Subcutaneous adipose tissue (tissue), 4 donors: Measurements from ENCODE around the gene CEP162. TPM values are rescaled to one million over a fixed set of nuclear protein-coding genes. Genes with fewer than 3 reads are reported as not detected.

ENCODE experiments used
- total RNA-seq, 4 donors: library from RNA; depleted of rRNA; stranded (reverse); fragments of >200 nt; gene quantifications; one replicate each; pipeline ENCODE4 v1.1.0, GENCODE V29; 2016
- TF ChIP-seq, protein P1 (sequence below): fragments of 450-650 bp; IDR thresholded peaks from one replicate; pipeline ENCODE4 v1.5.1; 2016; ENCODE audit warnings: low read depth, mild to moderate bottlenecking, control low read depth, antibody characterized with exemption, moderate library complexity

The CEP162 gene
- total RNA-seq, 4 donors from 2014 or later, result 12.2 to 17.8 (median 14.8) TPM

DNA sequence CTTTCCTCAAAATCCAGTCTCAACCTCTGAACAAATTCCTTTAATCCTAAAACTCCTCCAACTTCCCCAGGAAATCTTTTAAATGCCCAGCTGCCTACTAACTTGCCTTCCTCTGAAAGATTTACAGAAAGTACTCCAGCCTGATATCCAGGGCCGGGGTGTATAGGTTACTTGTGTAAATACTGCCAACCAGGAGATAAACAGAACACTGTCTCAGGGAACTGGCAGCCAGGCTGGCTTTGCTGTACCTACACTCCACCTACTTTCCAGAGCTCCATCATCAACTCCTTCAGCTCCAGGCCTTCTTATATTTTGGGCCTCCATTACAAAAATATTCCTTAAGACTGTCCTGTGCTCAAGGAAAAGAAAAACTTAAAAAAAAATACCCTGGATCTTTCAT lies 85.9 kb downstream of the CEP162 start:
- TF ChIP-seq, protein P1, sequence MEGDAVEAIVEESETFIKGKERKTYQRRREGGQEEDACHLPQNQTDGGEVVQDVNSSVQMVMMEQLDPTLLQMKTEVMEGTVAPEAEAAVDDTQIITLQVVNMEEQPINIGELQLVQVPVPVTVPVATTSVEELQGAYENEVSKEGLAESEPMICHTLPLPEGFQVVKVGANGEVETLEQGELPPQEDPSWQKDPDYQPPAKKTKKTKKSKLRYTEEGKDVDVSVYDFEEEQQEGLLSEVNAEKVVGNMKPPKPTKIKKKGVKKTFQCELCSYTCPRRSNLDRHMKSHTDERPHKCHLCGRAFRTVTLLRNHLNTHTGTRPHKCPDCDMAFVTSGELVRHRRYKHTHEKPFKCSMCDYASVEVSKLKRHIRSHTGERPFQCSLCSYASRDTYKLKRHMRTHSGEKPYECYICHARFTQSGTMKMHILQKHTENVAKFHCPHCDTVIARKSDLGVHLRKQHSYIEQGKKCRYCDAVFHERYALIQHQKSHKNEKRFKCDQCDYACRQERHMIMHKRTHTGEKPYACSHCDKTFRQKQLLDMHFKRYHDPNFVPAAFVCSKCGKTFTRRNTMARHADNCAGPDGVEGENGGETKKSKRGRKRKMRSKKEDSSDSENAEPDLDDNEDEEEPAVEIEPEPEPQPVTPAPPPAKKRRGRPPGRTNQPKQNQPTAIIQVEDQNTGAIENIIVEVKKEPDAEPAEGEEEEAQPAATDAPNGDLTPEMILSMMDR, result no peak

DNA sequence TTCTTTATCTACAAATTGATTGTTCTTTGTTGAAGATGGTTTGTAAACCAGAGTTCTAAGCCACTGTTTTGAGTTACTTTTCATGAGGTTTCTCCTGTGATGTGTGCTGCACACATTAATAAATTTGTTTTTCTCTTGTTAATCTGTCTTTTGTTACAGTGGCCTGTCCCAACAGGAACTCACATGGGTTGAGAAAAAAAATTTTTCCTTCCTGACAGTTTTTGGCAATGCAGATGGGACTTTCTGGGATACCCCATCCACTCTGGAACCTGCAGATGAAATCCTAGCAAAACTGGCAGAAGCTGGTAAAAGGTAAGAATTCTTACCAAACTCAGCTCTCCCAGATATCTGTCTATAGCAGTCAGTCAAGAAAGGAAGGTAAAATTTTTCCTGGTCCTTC lies 88.1 kb downstream of the CEP162 start:
- TF ChIP-seq, protein P1, result no peak

DNA sequence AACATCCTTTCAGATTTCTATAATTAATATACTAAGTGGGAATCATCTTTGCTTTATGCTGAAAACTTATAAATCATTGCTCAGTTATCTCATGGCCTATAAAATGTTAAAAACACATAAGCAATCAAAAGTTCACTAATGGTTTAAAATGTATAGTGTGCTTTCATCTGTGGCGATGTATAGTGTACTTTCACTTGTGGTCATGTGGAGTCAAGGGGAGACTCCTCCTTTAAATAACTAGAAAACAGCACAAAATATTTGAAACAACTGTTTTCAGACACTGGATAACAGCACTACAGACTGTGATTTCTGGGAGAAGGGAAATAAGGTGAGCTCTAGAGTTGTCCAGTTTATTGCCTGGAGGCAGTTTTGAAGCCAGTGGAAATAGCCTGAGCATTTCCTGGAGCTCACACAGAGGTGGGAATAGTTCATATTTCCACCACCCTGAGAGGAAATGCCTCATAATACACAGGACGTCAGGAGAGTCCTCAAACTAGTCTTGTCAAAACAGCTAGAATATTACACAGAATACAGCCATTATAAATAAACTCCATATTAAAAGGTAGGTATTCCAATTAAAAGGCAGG lies 89.4 kb downstream of the CEP162 start:
- TF ChIP-seq, protein P1, result no peak

DNA sequence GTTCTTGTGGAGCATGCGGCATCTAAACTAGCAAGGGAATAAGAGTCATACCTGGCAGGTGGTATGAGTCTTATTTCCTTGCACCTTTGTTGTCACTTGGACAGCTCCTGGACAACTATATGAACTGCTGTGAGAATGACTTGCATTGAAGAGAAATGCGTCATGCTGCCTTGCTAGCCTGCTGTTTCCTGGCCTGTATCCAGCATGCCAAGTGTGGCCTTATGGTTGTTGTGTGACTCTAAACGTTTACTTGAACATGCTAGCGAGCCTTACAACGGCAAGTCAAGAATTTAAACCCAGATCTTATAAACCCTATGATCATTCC lies 90.4 kb downstream of the CEP162 start:
- TF ChIP-seq, protein P1, result no peak

DNA sequence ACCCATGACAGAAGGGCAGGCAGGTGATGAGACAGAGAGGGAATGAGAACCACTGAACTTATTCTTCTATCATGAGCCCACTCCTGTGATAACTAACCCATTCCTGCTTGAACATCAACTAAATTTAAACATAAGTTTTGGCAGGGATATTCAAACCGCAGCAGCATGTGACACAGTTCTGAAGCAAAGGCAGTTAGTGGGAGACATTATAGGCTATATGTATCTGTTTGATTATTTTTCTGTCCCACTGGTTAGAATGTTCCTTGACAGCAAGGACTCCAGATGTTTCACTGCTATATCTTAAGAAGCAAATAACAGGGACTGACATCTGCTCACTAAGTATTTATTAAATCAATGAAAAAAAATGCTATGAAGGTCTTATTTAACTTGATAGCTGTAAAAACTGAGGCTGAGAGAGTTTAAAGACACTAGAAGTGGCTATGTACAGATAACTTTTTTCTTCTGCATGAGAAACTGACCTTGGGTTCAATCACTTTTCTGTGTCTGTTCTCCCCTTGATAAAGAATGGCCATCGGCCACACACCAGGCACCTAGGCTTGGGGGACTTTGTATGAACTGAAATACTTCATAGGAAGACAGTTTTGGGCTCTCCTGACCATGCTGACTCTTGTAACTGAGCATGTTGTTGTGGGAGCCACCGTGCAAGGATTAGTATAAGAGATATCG lies 90.9 kb downstream of the CEP162 start:
- TF ChIP-seq, protein P1, result no peak

DNA sequence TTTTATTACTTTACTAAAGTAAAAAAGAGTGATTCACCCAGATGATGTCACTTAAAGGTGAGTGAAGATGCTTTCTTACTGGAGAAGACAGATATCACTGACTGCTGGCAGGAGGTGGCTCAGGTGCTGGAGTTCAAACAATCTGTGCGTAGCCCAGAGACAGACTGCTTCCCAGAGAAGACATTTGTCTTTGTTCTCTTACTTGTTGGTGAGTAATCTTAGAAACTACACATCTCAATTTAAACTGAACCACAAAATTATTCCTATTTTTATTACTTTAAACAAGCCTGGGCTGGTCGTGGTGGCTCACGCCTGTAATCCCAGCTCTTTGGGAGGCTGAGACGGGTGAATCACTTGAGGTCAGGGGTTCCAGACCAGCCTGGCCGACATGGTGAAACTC lies 92.2 kb downstream of the CEP162 start:
- TF ChIP-seq, protein P1, result no peak

DNA sequence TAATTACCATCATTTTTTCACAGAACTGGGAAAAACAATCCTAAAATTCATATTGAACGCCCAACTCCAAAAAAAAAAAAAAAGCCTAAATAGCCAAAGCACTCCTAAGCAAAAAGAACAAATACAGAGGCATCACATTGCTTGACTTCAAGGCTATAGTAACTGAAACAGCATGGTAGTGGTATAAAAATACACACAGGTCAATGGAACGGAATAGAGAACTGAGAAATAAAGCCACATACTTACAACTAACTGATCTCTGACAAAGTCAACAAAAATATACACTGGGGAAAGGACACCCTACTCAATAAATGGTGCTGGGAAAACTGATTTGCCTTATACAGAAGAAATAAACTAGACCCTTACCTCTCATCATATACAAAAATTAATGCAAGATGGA lies 104.3 kb downstream of the CEP162 start:
- TF ChIP-seq, protein P1, result no peak
